ENCODE data around the gene KRTAP9-8.
"Not testable (repeated sequence)": the region's sequence is repeated elsewhere in the genome, so short reads cannot be mapped to it uniquely, and the experiment has no call there.

Gene KRTAP9-8
- long read RNA-seq = 0 reads

DNA sequence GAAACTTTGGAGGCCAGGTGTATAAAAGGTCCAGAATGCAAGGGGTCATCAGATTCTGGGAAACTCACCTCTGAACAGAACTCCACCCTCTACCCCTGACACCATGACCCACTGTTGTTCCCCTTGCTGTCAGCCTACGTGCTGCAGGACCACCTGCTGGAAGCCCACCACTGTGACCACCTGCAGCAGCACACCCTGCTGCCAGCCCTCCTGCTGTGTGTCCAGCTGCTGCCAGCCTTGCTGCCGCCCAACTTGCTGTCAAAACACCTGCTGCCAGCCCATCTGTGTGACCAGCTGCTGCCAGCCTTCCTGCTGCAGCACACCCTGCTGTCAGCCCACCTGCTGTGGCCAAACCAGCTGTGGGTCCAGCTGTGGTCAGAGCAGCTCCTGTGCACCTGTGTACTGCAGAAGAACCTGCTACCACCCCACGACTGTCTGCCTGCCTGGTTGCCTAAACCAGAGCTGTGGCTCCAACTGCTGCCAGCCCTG lies at the start of gene KRTAP9-8:
Gene KRTAP9-8 (plus strand): TSS at position 51 of the 489 bp plus-strand sequence. CDS start 53 bp downstream, at position 104.
- H3K27ac ChIP-seq (replicated peaks); H3K27me3 ChIP-seq (ENCODE audit: insufficient read depth, poor library complexity, severe bottlenecking); H3K4me3 ChIP-seq (replicated peaks; ENCODE audit: insufficient read depth, low read length); DNase-seq (ENCODE audit: low read depth in 1 of 2, low spot score in 1 of 2): not testable (repeated sequence)

DNA sequence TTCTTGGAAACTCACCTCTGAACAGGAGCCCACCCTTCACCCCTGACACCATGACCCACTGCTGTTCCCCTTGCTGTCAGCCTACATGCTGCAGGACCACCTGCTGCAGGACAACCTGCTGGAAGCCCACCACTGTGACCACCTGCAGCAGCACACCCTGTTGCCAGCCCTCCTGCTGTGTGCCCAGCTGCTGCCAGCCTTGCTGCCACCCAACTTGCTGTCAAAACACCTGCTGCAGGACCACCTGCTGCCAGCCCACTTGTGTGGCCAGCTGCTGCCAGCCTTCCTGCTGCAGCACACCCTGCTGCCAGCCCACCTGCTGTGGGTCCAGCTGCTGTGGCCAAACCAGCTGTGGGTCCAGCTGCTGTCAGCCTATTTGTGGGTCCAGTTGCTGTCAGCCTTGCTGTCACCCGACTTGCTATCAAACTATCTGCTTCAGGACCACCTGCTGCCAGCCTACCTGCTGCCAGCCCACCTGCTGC lies 47.9 kb upstream of the KRTAP9-8 start, which contains the start of gene KRTAP9-1:
Gene KRTAP9-1 (plus strand): TSS at position 51 of the 482 bp plus-strand sequence. CDS start 0 bp downstream, at position 51.
- H3K27me3 ChIP-seq (ENCODE audit: insufficient read depth, poor library complexity, severe bottlenecking); H3K27ac ChIP-seq (replicated peaks); DNase-seq (ENCODE audit: low read depth in 1 of 2, low spot score in 1 of 2); H3K4me3 ChIP-seq (replicated peaks; ENCODE audit: insufficient read depth, low read length): not testable (repeated sequence)

- Histone ChIP-seq H3K27ac (replicated peaks) (no peak overlapping the region), H3K4me3 (replicated peaks; ENCODE audit: insufficient read depth, low read length) (no peak overlapping the region), H3K27me3 (ENCODE audit: insufficient read depth, poor library complexity, severe bottlenecking) (peaks cover 2% of the 10 kb centered on the region)
- DNase-seq (ENCODE audit: low read depth in 1 of 2, low spot score in 1 of 2) = no peak
- TF ChIP-seq REST (IDR thresholded peaks at IDR 0.05; ENCODE audit: insufficient replicate concordance, low read depth) (no peak), CTCF (IDR thresholded peaks at IDR 0.05; ENCODE audit: insufficient read depth, low read length) (no peak), POLR2AphosphoS5 (IDR thresholded peaks at IDR 0.05; ENCODE audit: low read depth) (no peak), GABPA (IDR thresholded peaks at IDR 0.05; ENCODE audit: low read depth) (no peak), SPI1 (IDR thresholded peaks at IDR 0.05; ENCODE audit: borderline replicate concordance, low read depth) (no peak)
Measured at GRCh38 chr17:41190328-41190727, 47.5 kb upstream of the KRTAP9-8 start.

- TF ChIP-seq REST (IDR thresholded peaks at IDR 0.05; ENCODE audit: insufficient replicate concordance, low read depth) (no peak), CTCF (IDR thresholded peaks at IDR 0.05; ENCODE audit: insufficient read depth, low read length) (no peak), SPI1 (IDR thresholded peaks at IDR 0.05; ENCODE audit: borderline replicate concordance, low read depth) (no peak)
- H3K27ac ChIP-seq (replicated peaks) = no peak overlapping the region
- no peak for DNase-seq (ENCODE audit: low read depth in 1 of 2, low spot score in 1 of 2)
- H3K27me3 ChIP-seq (ENCODE audit: insufficient read depth, poor library complexity, severe bottlenecking) = no peaks in the 10 kb centered on the region
- H3K4me3 ChIP-seq (replicated peaks; ENCODE audit: insufficient read depth, low read length) = no peak overlapping the region
Measured at GRCh38 chr17:41196068-41196467, 41.7 kb upstream of the KRTAP9-8 start.

DNA sequence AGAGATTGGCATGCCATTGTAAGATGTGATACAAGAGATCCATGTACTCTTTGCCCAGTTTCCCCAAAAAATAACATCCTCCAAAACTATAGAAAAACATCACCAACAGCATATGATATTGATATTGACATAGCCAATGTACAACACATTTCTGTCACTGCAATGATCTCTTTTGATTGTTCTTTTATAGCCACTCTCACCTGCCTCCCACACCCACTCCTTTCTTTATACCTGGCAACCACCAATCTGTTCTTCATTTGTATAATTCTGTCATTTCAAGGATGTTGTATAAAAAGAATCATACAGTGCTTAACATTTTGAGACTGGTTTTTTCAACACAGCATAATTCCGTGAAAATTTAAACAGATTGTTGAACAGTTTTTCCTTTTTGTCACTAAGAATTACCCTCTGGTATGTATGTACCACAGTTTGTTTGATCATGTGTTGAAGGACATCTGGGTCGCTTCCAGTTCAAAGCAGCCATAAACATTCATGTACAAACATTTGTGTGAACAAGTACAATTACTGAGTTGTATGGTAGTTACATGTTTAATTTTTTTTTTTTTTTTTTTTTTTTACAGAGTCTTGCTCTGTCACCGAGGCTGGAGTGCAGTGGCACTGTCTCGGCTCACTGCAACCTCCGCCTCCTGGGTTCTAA lies 38.2 kb upstream of the KRTAP9-8 start:
- TF ChIP-seq CTCF (IDR thresholded peaks at IDR 0.05; ENCODE audit: insufficient read depth, low read length) = no peak
- no peak for TF ChIP-seq SPI1 (IDR thresholded peaks at IDR 0.05; ENCODE audit: borderline replicate concordance, low read depth)
- no peak for TF ChIP-seq POLR2AphosphoS5 (IDR thresholded peaks at IDR 0.05; ENCODE audit: low read depth)
- no peak for TF ChIP-seq REST (IDR thresholded peaks at IDR 0.05; ENCODE audit: insufficient replicate concordance, low read depth)
- TF ChIP-seq GABPA (IDR thresholded peaks at IDR 0.05; ENCODE audit: low read depth) = no peak
- H3K27ac ChIP-seq (replicated peaks) = no peak overlapping the region
- no peak for DNase-seq (ENCODE audit: low read depth in 1 of 2, low spot score in 1 of 2)
- no peak overlapping the region for H3K4me3 ChIP-seq (replicated peaks; ENCODE audit: insufficient read depth, low read length)
- no peaks in the 10 kb centered on the region for H3K27me3 ChIP-seq (ENCODE audit: insufficient read depth, poor library complexity, severe bottlenecking)
